H1 (cell line): ENCODE data around the gene NRXN2. TPM values are rescaled to one million over a fixed set of nuclear protein-coding genes. Genes with fewer than 3 reads are reported as not detected.

Experiments
- CTCF ChIA-PET: fragments of 300-600 bp; sonication (Branson Sonifier 250); formaldehyde crosslinking; loops from one replicate; lab custom pipeline; 2021; ENCODE audit not compliant: partially characterized antibody; lab: Charles Lee
- POLR2A ChIA-PET: fragments of 300-600 bp; sonication (Branson Sonifier 250); formaldehyde crosslinking; loops from one replicate; lab custom pipeline; 2021; ENCODE audit warnings: inconsistent platforms; ENCODE audit not compliant: partially characterized antibody; lab: Charles Lee
- DNase-seq, 2 experiments: peaks; one replicate each; pipeline versions ENCODE4 v3.0.0 to v3.0.0-alpha.2; 2010 to 2022; ENCODE audit warnings: low spot score in 2 of 2, low read depth in 1 of 2, mixed read lengths in 1 of 2
- FAIRE-seq: peaks from 2 replicates; lab custom pipeline; 2011; peaks lifted over from hg19 to GRCh38; lab: Jason Lieb, UNC
- H2AFZ ChIP-seq: 2 replicates; pipeline ENCODE4 v1.8.1; 2012; ENCODE audit warnings: low read length, inconsistent platforms
- H2AK5ac ChIP-seq: 2 replicates; pipeline ENCODE4 v1.6.1; 2013; ENCODE audit warnings: low read depth, low read length
- H2BK120ac ChIP-seq: replicated peaks from 2 replicates; pipeline ENCODE3; 2013; ENCODE audit warnings: low read depth, low read length, inconsistent platforms
- H2BK12ac ChIP-seq: 2 replicates; pipeline ENCODE4 v1.6.1; 2013; ENCODE audit warnings: low read depth, low read length
- H2BK15ac ChIP-seq: 2 replicates; pipeline ENCODE4 v1.6.1; 2013; ENCODE audit warnings: low read length
- H2BK20ac ChIP-seq: 2 replicates; pipeline ENCODE4 v1.6.1; 2013; ENCODE audit warnings: low read length
- H2BK5ac ChIP-seq: 2 replicates; pipeline ENCODE4 v1.6.1; 2013; ENCODE audit warnings: low read depth, low read length
- H3K14ac ChIP-seq: 2 replicates; pipeline ENCODE4 v1.6.1; 2013; ENCODE audit warnings: inconsistent platforms; ENCODE audit not compliant: insufficient read length
- H3K18ac ChIP-seq: 2 replicates; pipeline ENCODE4 v1.6.1; 2013; ENCODE audit warnings: low read length; ENCODE audit errors: extremely low read depth
- H3K23ac ChIP-seq: 2 replicates; pipeline ENCODE4 v1.6.1; 2013; ENCODE audit warnings: inconsistent platforms; ENCODE audit not compliant: insufficient read length
- H3K23me2 ChIP-seq: 2 replicates; pipeline ENCODE4 v1.6.1; 2013; ENCODE audit warnings: low read depth, low read length
- H3K27ac ChIP-seq: 2 replicates; pipeline ENCODE4 v1.6.1; 2011; ENCODE audit warnings: low read depth, low read length, inconsistent platforms
- H3K27me3 ChIP-seq, 4 experiments: replicated peaks in 1 of 4; 1 replicate in 1 of 4; 2 replicates in 3 of 4; pipeline versions ENCODE4 v1.6.1 to v1.8.1; 2011 to 2013; ENCODE audit warnings: low read length in 3 of 4, mild to moderate bottlenecking in 3 of 4, inconsistent platforms in 2 of 4, mixed read lengths in 2 of 4, moderate library complexity in 1 of 4; ENCODE audit not compliant: control insufficient read depth in 3 of 4, insufficient read depth in 3 of 4; ENCODE audit errors: extremely low read depth in 1 of 4
- H3K36me3 ChIP-seq, 4 experiments: 2 replicates each; pipeline versions ENCODE4 v1.6.1 to v1.8.1; 2011 to 2013; ENCODE audit warnings: mild to moderate bottlenecking in 4 of 4, low read length in 3 of 4, moderate library complexity in 2 of 4, control low read depth in 1 of 4, inconsistent platforms in 1 of 4; ENCODE audit not compliant: insufficient read depth in 4 of 4, control insufficient read depth in 2 of 4
- H3K4ac ChIP-seq: replicated peaks from 2 replicates; pipeline ENCODE3; 2013; ENCODE audit warnings: low read length, low read depth, mixed read lengths, inconsistent platforms; ENCODE audit not compliant: insufficient read length
- H3K4me1 ChIP-seq, 4 experiments: replicated peaks in 1 of 4; 1 replicate in 1 of 4; 2 replicates in 3 of 4; pipeline versions ENCODE4 v1.6.1 to v1.8.1; 2011 to 2013; ENCODE audit warnings: low read length in 3 of 4, inconsistent platforms in 2 of 4, mixed read lengths in 1 of 4; ENCODE audit not compliant: insufficient read depth in 4 of 4, control insufficient read depth in 3 of 4
- H3K4me2 ChIP-seq, 2 experiments: 2 replicates each; pipeline versions ENCODE4 v1.6.1 to v1.8.1; 2011 to 2013; ENCODE audit warnings: low read depth in 2 of 2, low read length in 2 of 2, control low read depth in 1 of 2, inconsistent platforms in 1 of 2, mild to moderate bottlenecking in 1 of 2; ENCODE audit not compliant: insufficient read depth in 1 of 2
- H3K4me3 ChIP-seq, 4 experiments: fragments of 200-600, 300-600 bp in 1 of 4; sonication (generic), shearing (Covaris generic), sonication (Bioruptor Twin) in 1 of 4; 2 replicates each; pipeline versions ENCODE4 v1.5.1 to v1.8.1; 2011 to 2016; ENCODE audit warnings: low read length in 4 of 4, low read depth in 3 of 4, control low read depth in 2 of 4, inconsistent platforms in 2 of 4, mild to moderate bottlenecking in 2 of 4, mixed read lengths in 1 of 4, moderate library complexity in 1 of 4; ENCODE audit not compliant: insufficient read depth in 2 of 4; ENCODE audit errors: extremely low read depth in 1 of 4
- H3K56ac ChIP-seq: replicated peaks from 2 replicates; pipeline ENCODE3; 2013; ENCODE audit warnings: low read depth, mild to moderate bottlenecking, mixed read lengths, low read length, inconsistent platforms; ENCODE audit not compliant: insufficient read length
- H3K79me1 ChIP-seq: 2 replicates; pipeline ENCODE4 v1.6.1; 2013; ENCODE audit warnings: low read depth, low read length, control low read depth
- H3K79me2 ChIP-seq, 2 experiments: 2 replicates each; pipeline versions ENCODE4 v1.6.1 to v1.8.1; 2012 to 2013; ENCODE audit warnings: low read length in 2 of 2, mild to moderate bottlenecking in 2 of 2, inconsistent platforms in 1 of 2; ENCODE audit not compliant: insufficient read depth in 2 of 2, control insufficient read depth in 1 of 2
- H3K9ac ChIP-seq, 4 experiments: replicated peaks in 1 of 4; 1 replicate in 1 of 4; 2 replicates in 3 of 4; pipeline versions ENCODE4 v1.6.1 to v1.8.1; 2011 to 2013; ENCODE audit warnings: low read depth in 3 of 4, low read length in 3 of 4, control low read depth in 2 of 4, mild to moderate bottlenecking in 2 of 4, moderate library complexity in 2 of 4, inconsistent platforms in 1 of 4; ENCODE audit errors: extremely low read depth in 1 of 4
- H3K9me3 ChIP-seq, 2 experiments: 2 replicates each; pipeline versions ENCODE4 v1.6.1 to v1.8.1; 2012 to 2013; ENCODE audit warnings: mild to moderate bottlenecking in 2 of 2, moderate library complexity in 2 of 2, control low read depth in 1 of 2, inconsistent platforms in 1 of 2, low read depth in 1 of 2, low read length in 1 of 2, mixed read lengths in 1 of 2; ENCODE audit not compliant: insufficient read depth in 2 of 2
- H4K20me1 ChIP-seq, 2 experiments: replicated peaks in 1 of 2; 2 replicates each; pipeline versions ENCODE3 to v1.8.1; 2011 to 2013; ENCODE audit warnings: inconsistent platforms in 2 of 2, low read length in 2 of 2, mild to moderate bottlenecking in 1 of 2; ENCODE audit not compliant: insufficient read depth in 2 of 2, control insufficient read depth in 1 of 2
- H4K5ac ChIP-seq: 2 replicates; pipeline ENCODE4 v1.6.1; 2013; ENCODE audit warnings: low read length, low read depth, mixed read lengths, inconsistent platforms; ENCODE audit not compliant: insufficient read length
- H4K8ac ChIP-seq: 2 replicates; pipeline ENCODE4 v1.8.0; 2013; ENCODE audit warnings: mild to moderate bottlenecking, moderate library complexity, low read length, inconsistent platforms; ENCODE audit not compliant: insufficient read depth; ENCODE audit errors: extremely low read depth
- H4K91ac ChIP-seq: replicated peaks from 2 replicates; pipeline ENCODE3; 2013; ENCODE audit warnings: low read length, mixed read lengths, inconsistent platforms; ENCODE audit not compliant: insufficient read length
- EZH2 ChIP-seq: fragments of 200-600 bp; sonication (generic); IDR thresholded peaks from 2 replicates; pipeline ENCODE4 v1.7.1; 2012; ENCODE audit warnings: low read depth, mild to moderate bottlenecking, moderate library complexity, low read length, inconsistent platforms; ENCODE audit not compliant: severe bottlenecking
- GABPA ChIP-seq: IDR thresholded peaks from 2 replicates; pipeline ENCODE4 v1.6.1; 2011; ENCODE audit warnings: mild to moderate bottlenecking, low read length, moderate library complexity, borderline replicate concordance; ENCODE audit not compliant: insufficient read depth
- GTF2F1 ChIP-seq: IDR thresholded peaks from 2 replicates; pipeline ENCODE4 v1.6.1; 2012; ENCODE audit warnings: low read depth, low read length, improper control_type of control experiment, borderline replicate concordance
- KDM5A ChIP-seq: fragments of 200-600 bp; IDR thresholded peaks from 2 replicates; pipeline ENCODE4 v1.7.1; 2012; ENCODE audit warnings: mild to moderate bottlenecking, low read length, inconsistent platforms, mixed read lengths
- RAD21 ChIP-seq, 2 experiments: IDR thresholded peaks in 1 of 2; conservative IDR thresholded peaks in 1 of 2; 2 replicates each; pipeline ENCODE4 v1.6.1; 2011; ENCODE audit warnings: low read depth in 2 of 2, low read length in 2 of 2, improper control_type of control experiment in 1 of 2, inconsistent platforms in 1 of 2, mild to moderate bottlenecking in 1 of 2, moderate library complexity in 1 of 2
- RBBP5 ChIP-seq: IDR thresholded peaks from 2 replicates; pipeline ENCODE4 v1.7.1; 2012; ENCODE audit warnings: low read depth, mild to moderate bottlenecking, inconsistent platforms, low read length, moderate library complexity, borderline replicate concordance
- TBP ChIP-seq: IDR thresholded peaks from 2 replicates; pipeline ENCODE4 v1.6.1; 2011; ENCODE audit warnings: low read depth, low read length, improper control_type of control experiment
- ZNF274 ChIP-seq: IDR thresholded peaks from 2 replicates; pipeline ENCODE4 v1.7.0; 2012; ENCODE audit warnings: low read length, borderline replicate concordance; ENCODE audit errors: extremely low read depth
- WGBS, 2 experiments: shearing (Covaris generic) in 1 of 2; methylation state at CpG; one replicate each; pipeline versions ENCODE4 v1.1.6 to v1.1.7; 2013 to 2015; ENCODE audit warnings: low lambda C conversion rate in 2 of 2, mixed read lengths in 2 of 2, inconsistent platforms in 1 of 2, low coverage in 1 of 2, missing lambda C conversion rate in 1 of 2; ENCODE audit not compliant: insufficient replicate concordance in 2 of 2, insufficient coverage in 1 of 2, insufficient read length in 1 of 2; ENCODE audit errors: extremely low coverage in 1 of 2, missing lambda C conversion rate in 1 of 2; 5-methylcytosine and 5-hydroxymethylcytosine counted together
- polyA plus RNA-seq, 7 experiments: library from polyadenylated mRNA; depleted of rRNA in 3 of 7; stranded (reverse) in 5 of 7; unstranded in 2 of 7; fragments of >200 nt in 5 of 7; fragments of 200-250 nt in 2 of 7; gene quantifications; 1 replicate in 5 of 7; 2 replicates in 1 of 7; 4 replicates in 1 of 7; pipeline versions ENCODE4 v1.2.1 to v1.2.3, GENCODE V29; 2011 to 2013; ENCODE audit warnings: missing spikeins in 2 of 7, mixed read lengths in 2 of 7
- total RNA-seq: library from RNA; stranded (reverse); fragmentation: NEBNext Ultra II Directional; extraction: Animal tissue kit (Norgen Biotek cat#: 25700); gene quantifications from 2 replicates; pipeline ENCODE4 v1.2.1, GENCODE V29; 2021

The NRXN2 gene
- total and polyA plus RNA-seq, 2 of the 8 experiments (the other 6 are each of a cell fraction or from before 2014, with no cell fraction given), result 1.3 to 11.5 TPM

- POLR2A ChIA-PET, result interaction anchor here (42.9 kb wide), 1 partner anchor 15 kb away, joined by 1087 read pairs; the partner anchor contains the start of genes PYGM and SF1
- no peak for TF ChIP-seq KDM5A
- 0 out of 4 replicates have a peak, but pooled peaks of 1 of the 2 experiments have one; percentile 5 for TF ChIP-seq RAD21 (IDR thresholded peaks at IDR 0.05 in 1 of 2, conservative IDR thresholded peaks at IDR 0.05 in 1 of 2; ENCODE audit: low read depth in 2 of 2, low read length in 2 of 2)
- no peak for TF ChIP-seq EZH2
- TF ChIP-seq ZNF274, result no peak
- no peak for TF ChIP-seq GABPA
- no peak for TF ChIP-seq RBBP5
- no peak for TF ChIP-seq GTF2F1
- TF ChIP-seq TBP, result no peak
Measured at GRCh38 chr11:64750361-64751054, 27.5 kb upstream of the NRXN2 start.

More at GRCh38 chr11:64750361-64751054, 27.5 kb upstream of the NRXN2 start:
- FAIRE-seq, result no peak
- Histone ChIP-seq H3K4me2 (no peak overlapping the region), H4K5ac (no peak overlapping the region), H3K36me3 (no peaks in the 10 kb centered on the region; a peak in 1 of 8 replicates), H2BK5ac (no peak overlapping the region), H3K14ac (no peak overlapping the region), H3K23ac (no peak overlapping the region), H2BK120ac (no peak overlapping the region), H3K4me3 (no peak overlapping the region), H3K27ac (no peak overlapping the region), H4K20me1 (no peaks in the 10 kb centered on the region), H2BK12ac (no peak overlapping the region), H2BK15ac (no peak overlapping the region), H3K4me1 (peaks cover 0 to 7% (median 5%) of the 10 kb centered on the region in 4 experiments; a peak in 4 of 7 replicates), H2AFZ (no peak overlapping the region), H4K8ac (no peak overlapping the region), H3K9ac (no peak overlapping the region), H3K9me3 (no peaks in the 10 kb centered on the region), H3K27me3 (no peaks in the 10 kb centered on the region), H3K23me2 (peaks cover 2% of the 10 kb centered on the region; the same call in 1 of the 2 replicates), H3K18ac (no peak overlapping the region), H3K79me2 (no peaks in the 10 kb centered on the region), H4K91ac (no peak overlapping the region), H2BK20ac (no peak overlapping the region), H3K56ac (no peak overlapping the region), H3K79me1 (no peaks in the 10 kb centered on the region), H2AK5ac (peak overlapping the region; percentile 75; the same call in 1 of the 2 replicates), H3K4ac (no peak overlapping the region)
- 95% methylated on average over 12 of the region's 13 CpGs; no CpG with 5 or more reads in 1 of the 2 experiments for WGBS, 2 experiments
- DNase-seq, result no peak
- CTCF ChIA-PET, result interaction anchor here (1.3 to 23.7 kb wide), 3 partner anchors 15 to 61 kb away, joined by 3 to 376 read pairs (median 10); partner anchors contain the start of gene PYGM
